H1 (cell line): Measurements from ENCODE around the gene CTNND2. TPM values are rescaled to one million over a fixed set of nuclear protein-coding genes. Genes with fewer than 3 reads are reported as not detected.

Experiments
- CTCF ChIA-PET: fragments of 300-600 bp; sonication (Branson Sonifier 250); formaldehyde crosslinking; loops from one replicate; lab custom pipeline; 2021; ENCODE audit not compliant: partially characterized antibody; lab: Charles Lee
- POLR2A ChIA-PET: fragments of 300-600 bp; sonication (Branson Sonifier 250); formaldehyde crosslinking; loops from one replicate; lab custom pipeline; 2021; ENCODE audit warnings: inconsistent platforms; ENCODE audit not compliant: partially characterized antibody; lab: Charles Lee
- DNase-seq, 2 experiments: peaks; one replicate each; pipeline versions ENCODE4 v3.0.0 to v3.0.0-alpha.2; 2010 to 2022; ENCODE audit warnings: low spot score in 2 of 2, low read depth in 1 of 2, mixed read lengths in 1 of 2
- FAIRE-seq: peaks from 2 replicates; lab custom pipeline; 2011; peaks lifted over from hg19 to GRCh38; lab: Jason Lieb, UNC
- H2AFZ ChIP-seq: 2 replicates; pipeline ENCODE4 v1.8.1; 2012; ENCODE audit warnings: low read length, inconsistent platforms
- H2AK5ac ChIP-seq: 2 replicates; pipeline ENCODE4 v1.6.1; 2013; ENCODE audit warnings: low read depth, low read length
- H2BK120ac ChIP-seq: replicated peaks from 2 replicates; pipeline ENCODE3; 2013; ENCODE audit warnings: low read depth, low read length, inconsistent platforms
- H2BK12ac ChIP-seq: 2 replicates; pipeline ENCODE4 v1.6.1; 2013; ENCODE audit warnings: low read depth, low read length
- H2BK15ac ChIP-seq: 2 replicates; pipeline ENCODE4 v1.6.1; 2013; ENCODE audit warnings: low read length
- H2BK20ac ChIP-seq: 2 replicates; pipeline ENCODE4 v1.6.1; 2013; ENCODE audit warnings: low read length
- H2BK5ac ChIP-seq: 2 replicates; pipeline ENCODE4 v1.6.1; 2013; ENCODE audit warnings: low read depth, low read length
- H3K14ac ChIP-seq: 2 replicates; pipeline ENCODE4 v1.6.1; 2013; ENCODE audit warnings: inconsistent platforms; ENCODE audit not compliant: insufficient read length
- H3K18ac ChIP-seq: 2 replicates; pipeline ENCODE4 v1.6.1; 2013; ENCODE audit warnings: low read length; ENCODE audit errors: extremely low read depth
- H3K23ac ChIP-seq: 2 replicates; pipeline ENCODE4 v1.6.1; 2013; ENCODE audit warnings: inconsistent platforms; ENCODE audit not compliant: insufficient read length
- H3K23me2 ChIP-seq: 2 replicates; pipeline ENCODE4 v1.6.1; 2013; ENCODE audit warnings: low read depth, low read length
- H3K27ac ChIP-seq: 2 replicates; pipeline ENCODE4 v1.6.1; 2011; ENCODE audit warnings: low read depth, low read length, inconsistent platforms
- H3K27me3 ChIP-seq, 4 experiments: replicated peaks in 1 of 4; 1 replicate in 1 of 4; 2 replicates in 3 of 4; pipeline versions ENCODE4 v1.6.1 to v1.8.1; 2011 to 2013; ENCODE audit warnings: low read length in 3 of 4, mild to moderate bottlenecking in 3 of 4, inconsistent platforms in 2 of 4, mixed read lengths in 2 of 4, moderate library complexity in 1 of 4; ENCODE audit not compliant: control insufficient read depth in 3 of 4, insufficient read depth in 3 of 4; ENCODE audit errors: extremely low read depth in 1 of 4
- H3K36me3 ChIP-seq, 4 experiments: 2 replicates each; pipeline versions ENCODE4 v1.6.1 to v1.8.1; 2011 to 2013; ENCODE audit warnings: mild to moderate bottlenecking in 4 of 4, low read length in 3 of 4, moderate library complexity in 2 of 4, control low read depth in 1 of 4, inconsistent platforms in 1 of 4; ENCODE audit not compliant: insufficient read depth in 4 of 4, control insufficient read depth in 2 of 4
- H3K4ac ChIP-seq: replicated peaks from 2 replicates; pipeline ENCODE3; 2013; ENCODE audit warnings: low read length, low read depth, mixed read lengths, inconsistent platforms; ENCODE audit not compliant: insufficient read length
- H3K4me1 ChIP-seq, 4 experiments: replicated peaks in 1 of 4; 1 replicate in 1 of 4; 2 replicates in 3 of 4; pipeline versions ENCODE4 v1.6.1 to v1.8.1; 2011 to 2013; ENCODE audit warnings: low read length in 3 of 4, inconsistent platforms in 2 of 4, mixed read lengths in 1 of 4; ENCODE audit not compliant: insufficient read depth in 4 of 4, control insufficient read depth in 3 of 4
- H3K4me2 ChIP-seq, 2 experiments: 2 replicates each; pipeline versions ENCODE4 v1.6.1 to v1.8.1; 2011 to 2013; ENCODE audit warnings: low read depth in 2 of 2, low read length in 2 of 2, control low read depth in 1 of 2, inconsistent platforms in 1 of 2, mild to moderate bottlenecking in 1 of 2; ENCODE audit not compliant: insufficient read depth in 1 of 2
- H3K4me3 ChIP-seq, 4 experiments: fragments of 200-600, 300-600 bp in 1 of 4; sonication (generic), shearing (Covaris generic), sonication (Bioruptor Twin) in 1 of 4; 2 replicates each; pipeline versions ENCODE4 v1.5.1 to v1.8.1; 2011 to 2016; ENCODE audit warnings: low read length in 4 of 4, low read depth in 3 of 4, control low read depth in 2 of 4, inconsistent platforms in 2 of 4, mild to moderate bottlenecking in 2 of 4, mixed read lengths in 1 of 4, moderate library complexity in 1 of 4; ENCODE audit not compliant: insufficient read depth in 2 of 4; ENCODE audit errors: extremely low read depth in 1 of 4
- H3K56ac ChIP-seq: replicated peaks from 2 replicates; pipeline ENCODE3; 2013; ENCODE audit warnings: low read depth, mild to moderate bottlenecking, mixed read lengths, low read length, inconsistent platforms; ENCODE audit not compliant: insufficient read length
- H3K79me1 ChIP-seq: 2 replicates; pipeline ENCODE4 v1.6.1; 2013; ENCODE audit warnings: low read depth, low read length, control low read depth
- H3K79me2 ChIP-seq, 2 experiments: 2 replicates each; pipeline versions ENCODE4 v1.6.1 to v1.8.1; 2012 to 2013; ENCODE audit warnings: low read length in 2 of 2, mild to moderate bottlenecking in 2 of 2, inconsistent platforms in 1 of 2; ENCODE audit not compliant: insufficient read depth in 2 of 2, control insufficient read depth in 1 of 2
- H3K9ac ChIP-seq, 4 experiments: replicated peaks in 1 of 4; 1 replicate in 1 of 4; 2 replicates in 3 of 4; pipeline versions ENCODE4 v1.6.1 to v1.8.1; 2011 to 2013; ENCODE audit warnings: low read depth in 3 of 4, low read length in 3 of 4, control low read depth in 2 of 4, mild to moderate bottlenecking in 2 of 4, moderate library complexity in 2 of 4, inconsistent platforms in 1 of 4; ENCODE audit errors: extremely low read depth in 1 of 4
- H3K9me3 ChIP-seq, 2 experiments: 2 replicates each; pipeline versions ENCODE4 v1.6.1 to v1.8.1; 2012 to 2013; ENCODE audit warnings: mild to moderate bottlenecking in 2 of 2, moderate library complexity in 2 of 2, control low read depth in 1 of 2, inconsistent platforms in 1 of 2, low read depth in 1 of 2, low read length in 1 of 2, mixed read lengths in 1 of 2; ENCODE audit not compliant: insufficient read depth in 2 of 2
- H4K20me1 ChIP-seq, 2 experiments: replicated peaks in 1 of 2; 2 replicates each; pipeline versions ENCODE3 to v1.8.1; 2011 to 2013; ENCODE audit warnings: inconsistent platforms in 2 of 2, low read length in 2 of 2, mild to moderate bottlenecking in 1 of 2; ENCODE audit not compliant: insufficient read depth in 2 of 2, control insufficient read depth in 1 of 2
- H4K5ac ChIP-seq: 2 replicates; pipeline ENCODE4 v1.6.1; 2013; ENCODE audit warnings: low read length, low read depth, mixed read lengths, inconsistent platforms; ENCODE audit not compliant: insufficient read length
- H4K8ac ChIP-seq: 2 replicates; pipeline ENCODE4 v1.8.0; 2013; ENCODE audit warnings: mild to moderate bottlenecking, moderate library complexity, low read length, inconsistent platforms; ENCODE audit not compliant: insufficient read depth; ENCODE audit errors: extremely low read depth
- H4K91ac ChIP-seq: replicated peaks from 2 replicates; pipeline ENCODE3; 2013; ENCODE audit warnings: low read length, mixed read lengths, inconsistent platforms; ENCODE audit not compliant: insufficient read length
- ATF3 ChIP-seq: IDR thresholded peaks from 2 replicates; pipeline ENCODE4 v1.6.1; 2011; ENCODE audit warnings: low read depth, mild to moderate bottlenecking, low read length; ENCODE audit not compliant: insufficient read depth
- CEBPB ChIP-seq: IDR thresholded peaks from 2 replicates; pipeline ENCODE4 v1.6.1; 2012; ENCODE audit warnings: low read depth, low read length
- CTCF ChIP-seq, 3 experiments: IDR thresholded peaks; 1 replicate in 2 of 3; 2 replicates in 1 of 3; pipeline versions ENCODE4 v1.5.1 to v1.6.1; 2011; ENCODE audit warnings: low read length in 3 of 3, mild to moderate bottlenecking in 3 of 3, inconsistent platforms in 2 of 3, low read depth in 1 of 3, moderate library complexity in 1 of 3; ENCODE audit not compliant: insufficient read depth in 1 of 3; ENCODE audit errors: control extremely low read depth in 1 of 3
- EP300 ChIP-seq, 2 experiments: IDR thresholded peaks; 1 replicate in 1 of 2; 2 replicates in 1 of 2; pipeline ENCODE4 v1.6.1; 2011 to 2012; ENCODE audit warnings: low read depth in 2 of 2, low read length in 2 of 2, mild to moderate bottlenecking in 2 of 2, borderline replicate concordance in 1 of 2, inconsistent platforms in 1 of 2, moderate library complexity in 1 of 2
- FOSL1 ChIP-seq: IDR thresholded peaks from 2 replicates; pipeline ENCODE4 v1.6.1; 2011; ENCODE audit warnings: mild to moderate bottlenecking, low read depth, low read length, moderate library complexity; ENCODE audit not compliant: insufficient read depth
- PHF8 ChIP-seq: fragments of 200-600 bp; sonication (generic); conservative IDR thresholded peaks from 2 replicates; pipeline ENCODE4 v1.7.1; 2012; ENCODE audit warnings: low read depth, mild to moderate bottlenecking, inconsistent platforms, low read length, moderate library complexity
- POU5F1 ChIP-seq: IDR thresholded peaks from 2 replicates; pipeline ENCODE4 v1.6.1; 2011; ENCODE audit warnings: low read depth, mild to moderate bottlenecking, low read length, moderate library complexity
- SP1 ChIP-seq: IDR thresholded peaks from 2 replicates; pipeline ENCODE4 v1.6.1; 2011; ENCODE audit warnings: low read depth, low read length
- TAF1 ChIP-seq: IDR thresholded peaks from 2 replicates; pipeline ENCODE4 v1.6.1; 2011; ENCODE audit warnings: mild to moderate bottlenecking, low read depth, low read length
- WGBS, 2 experiments: shearing (Covaris generic) in 1 of 2; methylation state at CpG; one replicate each; pipeline versions ENCODE4 v1.1.6 to v1.1.7; 2013 to 2015; ENCODE audit warnings: low lambda C conversion rate in 2 of 2, mixed read lengths in 2 of 2, inconsistent platforms in 1 of 2, low coverage in 1 of 2, missing lambda C conversion rate in 1 of 2; ENCODE audit not compliant: insufficient replicate concordance in 2 of 2, insufficient coverage in 1 of 2, insufficient read length in 1 of 2; ENCODE audit errors: extremely low coverage in 1 of 2, missing lambda C conversion rate in 1 of 2; 5-methylcytosine and 5-hydroxymethylcytosine counted together
- polyA plus RNA-seq, 7 experiments: library from polyadenylated mRNA; depleted of rRNA in 3 of 7; stranded (reverse) in 5 of 7; unstranded in 2 of 7; fragments of >200 nt in 5 of 7; fragments of 200-250 nt in 2 of 7; gene quantifications; 1 replicate in 5 of 7; 2 replicates in 1 of 7; 4 replicates in 1 of 7; pipeline versions ENCODE4 v1.2.1 to v1.2.3, GENCODE V29; 2011 to 2013; ENCODE audit warnings: missing spikeins in 2 of 7, mixed read lengths in 2 of 7
- total RNA-seq: library from RNA; stranded (reverse); fragmentation: NEBNext Ultra II Directional; extraction: Animal tissue kit (Norgen Biotek cat#: 25700); gene quantifications from 2 replicates; pipeline ENCODE4 v1.2.1, GENCODE V29; 2021

The CTNND2 gene
- total and polyA plus RNA-seq, 2 of the 8 experiments (the other 6 are each of a cell fraction or from before 2014, with no cell fraction given) = 7.4 to 14.2 TPM

- CTCF ChIA-PET = interaction anchor here (0.7 to 1.7 kb wide), 13 partner anchors 9 to 485 kb away, joined by 3 to 8 read pairs (median 3); no protein-coding TSS in a partner anchor
- H3K14ac ChIP-seq = no peak overlapping the region
- POLR2A ChIA-PET = interaction anchor here (0.7 kb wide), 1 partner anchor 140 kb away, joined by 3 read pairs; no protein-coding TSS in a partner anchor
- no peak overlapping the region for H3K18ac ChIP-seq
- no peaks in the 10 kb centered on the region for H3K4me1 ChIP-seq
- H3K23me2 ChIP-seq = peaks cover 8% of the 10 kb centered on the region; the same call in 1 of the 2 replicates
- H2AFZ ChIP-seq = no peak overlapping the region
- H3K9ac ChIP-seq = no peak overlapping the region
- peak overlapping the region; percentile 12; the same call in 1 of the 2 replicates for H3K27ac ChIP-seq
- no peak overlapping the region; the same call in 1 of the 2 replicates for H2BK12ac ChIP-seq
- H3K4me3 ChIP-seq = no peak overlapping the region
- no peak overlapping the region for H2BK20ac ChIP-seq
- WGBS, 2 experiments = 84% methylated on average over 3 of the region's 3 CpGs; no CpG with 5 or more reads in 1 of the 2 experiments
- no peak overlapping the region for H2BK15ac ChIP-seq
- no peaks in the 10 kb centered on the region for H3K9me3 ChIP-seq
- H2BK5ac ChIP-seq = no peak overlapping the region
- no peaks in the 10 kb centered on the region for H3K27me3 ChIP-seq
- H4K20me1 ChIP-seq = peaks cover 0 to 6% of the 10 kb centered on the region in 2 experiments
- no peak for DNase-seq
- no peak overlapping the region for H4K5ac ChIP-seq
- H3K79me2 ChIP-seq = no peaks in the 10 kb centered on the region
- no peaks in the 10 kb centered on the region for H3K36me3 ChIP-seq
- no peak overlapping the region for H4K8ac ChIP-seq
- no peaks in the 10 kb centered on the region for H3K79me1 ChIP-seq
- no peak overlapping the region for H3K23ac ChIP-seq
- H2AK5ac ChIP-seq = no peak overlapping the region; the same call in 1 of the 2 replicates
- no peak for FAIRE-seq
- no peak overlapping the region for H2BK120ac ChIP-seq
- H3K4ac ChIP-seq = no peak overlapping the region
- no peak overlapping the region for H4K91ac ChIP-seq
- no peak overlapping the region for H3K4me2 ChIP-seq
- no peak overlapping the region for H3K56ac ChIP-seq
- TF ChIP-seq FOSL1 (no peak), CTCF (IDR thresholded peaks at IDR 0.05; ENCODE audit: control extremely low read depth in 1 of 3, insufficient read depth in 1 of 3, low read depth in 1 of 3, low read length in 3 of 3) (peak in 2 of 3 experiments; percentile 63 to 72; a peak in 3 of 4 replicates), PHF8 (no peak), SP1 (no peak), TAF1 (no peak), ATF3 (no peak), EP300 (IDR thresholded peaks at IDR 0.05; ENCODE audit: borderline replicate concordance in 1 of 2, low read depth in 2 of 2, low read length in 2 of 2) (0 out of 3 replicates have a peak, but pooled peaks of 1 of the 2 experiments have one; percentile 15), POU5F1 (no peak), CEBPB (peak; percentile 56)
Measured at GRCh38 chr5:11182441-11183080, 721.7 kb downstream of the CTNND2 start.
